Smooth muscle cell (in vitro differentiated cells): ENCODE data around the gene ZNF3. TPM values are rescaled to one million over a fixed set of nuclear protein-coding genes. Genes with fewer than 3 reads are reported as not detected.

Experiments used
- DNase-seq: peaks from one replicate; lab custom pipeline; 2025; ENCODE audit not compliant: unreplicated experiment; lab: John Stamatoyannopoulos, UW
- H2AFZ ChIP-seq: fragments of 200-600 bp; sonication (generic); 2 replicates; pipeline ENCODE4 v1.6.0; 2016; ENCODE audit warnings: antibody characterized with exemption, low read depth, mild to moderate bottlenecking
- H3F3A ChIP-seq: fragments of 200-600 bp; sonication (generic); 2 replicates; pipeline ENCODE4 v1.6.0; 2017; ENCODE audit warnings: antibody characterized with exemption, low read depth
- H3K27ac ChIP-seq: fragments of 200-600 bp; sonication (generic); 2 replicates; pipeline ENCODE4 v1.5.1; 2016; ENCODE audit warnings: low read depth, mild to moderate bottlenecking
- H3K27me3 ChIP-seq: fragments of 200-600 bp; sonication (generic); 2 replicates; pipeline ENCODE4 v1.6.1; 2016; ENCODE audit warnings: low read depth, mild to moderate bottlenecking
- H3K36me3 ChIP-seq: fragments of 200-600 bp; sonication (generic); 2 replicates; pipeline ENCODE4 v1.5.1; 2016; ENCODE audit warnings: low read depth
- H3K4me1 ChIP-seq: fragments of 200-600 bp; sonication (generic); 2 replicates; pipeline ENCODE4 v1.5.1; 2016; ENCODE audit warnings: low read depth
- H3K4me2 ChIP-seq: fragments of 200-600 bp; sonication (generic); 2 replicates; pipeline ENCODE4 v1.6.0; 2016; ENCODE audit warnings: mild to moderate bottlenecking
- H3K4me3 ChIP-seq: fragments of 200-600 bp; sonication (generic); 2 replicates; pipeline ENCODE4 v1.5.1; 2016; ENCODE audit warnings: mild to moderate bottlenecking
- H3K79me2 ChIP-seq: fragments of 200-600 bp; sonication (generic); 2 replicates; pipeline ENCODE4 v1.6.0; 2016; ENCODE audit warnings: low read depth, mild to moderate bottlenecking
- H3K9ac ChIP-seq: fragments of 200-600 bp; sonication (generic); 2 replicates; pipeline ENCODE4 v1.6.0; 2016; ENCODE audit warnings: low read depth
- H3K9me3 ChIP-seq: fragments of 200-600 bp; sonication (generic); replicated peaks from 2 replicates; pipeline ENCODE4 v1.5.1; 2016; ENCODE audit warnings: low read depth
- H4K20me1 ChIP-seq: fragments of 200-600 bp; sonication (generic); 2 replicates; pipeline ENCODE4 v1.6.0; 2016; ENCODE audit warnings: low read depth
- CTCF ChIP-seq: fragments of 200-600 bp; sonication (generic); IDR thresholded peaks from 2 replicates; pipeline ENCODE4 v1.5.1; 2017; ENCODE audit warnings: borderline replicate concordance, mild to moderate bottlenecking, antibody characterized with exemption; ENCODE audit not compliant: insufficient read depth, poor library complexity, severe bottlenecking
- WGBS: methylation state at CpG from one replicate; pipeline ENCODE4 v1.1.7; 2016; ENCODE audit warnings: low lambda C conversion rate; 5-methylcytosine and 5-hydroxymethylcytosine counted together
- polyA plus RNA-seq: library from polyadenylated mRNA; unstranded; fragments of >200 nt; fragmentation: Nextera tagmentation; extraction: Ambion mirVana; gene quantifications from 2 replicates; pipeline ENCODE4 v1.2.1, GENCODE V29; 2016
- total RNA-seq: library from RNA; depleted of rRNA; stranded (reverse); fragments of >200 nt; gene quantifications from 2 replicates; pipeline ENCODE4 v1.2.3, GENCODE V29; 2014

Gene ZNF3
- total and polyA plus RNA-seq, 2 experiments from 2014 or later, result 21.6 to 22.0 TPM

- Histone ChIP-seq H3K36me3 (peaks cover 45% of the 10 kb centered on the region), H3K27ac (no peak overlapping the region), H3K4me1 (peaks cover 12% of the 10 kb centered on the region), H3K9me3 (peaks cover 9% of the 10 kb centered on the region), H2AFZ (no peak overlapping the region), H3K27me3 (no peaks in the 10 kb centered on the region), H3K4me2 (no peak overlapping the region), H3K9ac (no peak overlapping the region), H3K4me3 (no peak overlapping the region), H4K20me1 (peaks cover 28% of the 10 kb centered on the region), H3F3A (no peaks in the 10 kb centered on the region), H3K79me2 (peaks cover 72% of the 10 kb centered on the region)
- 98% methylated on average over 4 of the region's 4 CpGs for WGBS
- no peak for TF ChIP-seq CTCF
- DNase-seq, result no peak
Observed at GRCh38 chr7:100077205-100077604, 4.3 kb downstream of the ZNF3 start.

GRCh38 chr7:100075418-100075817, 6.1 kb downstream of the ZNF3 start:
- H3K27ac ChIP-seq, result no peak overlapping the region
- DNase-seq, result no peak
- peaks cover 27% of the 10 kb centered on the region for H4K20me1 ChIP-seq
- H3K4me1 ChIP-seq, result peaks cover 10% of the 10 kb centered on the region
- peaks cover 26% of the 10 kb centered on the region for H3K9me3 ChIP-seq
- no peaks in the 10 kb centered on the region for H3K27me3 ChIP-seq
- no peaks in the 10 kb centered on the region for H3F3A ChIP-seq
- no peak overlapping the region for H3K4me3 ChIP-seq
- peaks cover 61% of the 10 kb centered on the region for H3K79me2 ChIP-seq
- H3K4me2 ChIP-seq, result no peak overlapping the region
- no peak for TF ChIP-seq CTCF
- peaks cover 63% of the 10 kb centered on the region for H3K36me3 ChIP-seq
- no peak overlapping the region for H3K9ac ChIP-seq
- no peak overlapping the region for H2AFZ ChIP-seq
- 98% methylated on average over 6 of the region's 6 CpGs for WGBS

- no peak overlapping the region for H3K27ac ChIP-seq
- peaks cover 69% of the 10 kb centered on the region for H3K36me3 ChIP-seq
- WGBS, result 95% methylated on average over 7 of the region's 7 CpGs
- H3K79me2 ChIP-seq, result peaks cover 55% of the 10 kb centered on the region
- no peak overlapping the region for H3K4me3 ChIP-seq
- no peak overlapping the region for H2AFZ ChIP-seq
- H3F3A ChIP-seq, result peaks cover 2% of the 10 kb centered on the region
- no peak for DNase-seq
- peaks cover 4% of the 10 kb centered on the region for H3K4me1 ChIP-seq
- no peak overlapping the region for H3K9ac ChIP-seq
- H4K20me1 ChIP-seq, result peaks cover 21% of the 10 kb centered on the region
- no peaks in the 10 kb centered on the region for H3K27me3 ChIP-seq
- H3K9me3 ChIP-seq, result peaks cover 32% of the 10 kb centered on the region
- H3K4me2 ChIP-seq, result no peak overlapping the region
- TF ChIP-seq CTCF, result no peak
Observed at GRCh38 chr7:100074841-100075240, 6.7 kb downstream of the ZNF3 start.

GRCh38 chr7:100072462-100072861, 9.1 kb downstream of the ZNF3 start:
- no peak overlapping the region for H3K4me3 ChIP-seq
- peaks cover 7% of the 10 kb centered on the region for H4K20me1 ChIP-seq
- peaks cover 31% of the 10 kb centered on the region for H3K79me2 ChIP-seq
- no peak for TF ChIP-seq CTCF
- no peak for DNase-seq
- H3F3A ChIP-seq, result peaks cover 11% of the 10 kb centered on the region
- H3K27me3 ChIP-seq, result no peaks in the 10 kb centered on the region
- no peak overlapping the region for H3K9ac ChIP-seq
- H2AFZ ChIP-seq, result no peak overlapping the region
- H3K9me3 ChIP-seq, result peaks cover 35% of the 10 kb centered on the region
- no peak overlapping the region for H3K27ac ChIP-seq
- no peaks in the 10 kb centered on the region for H3K4me1 ChIP-seq
- H3K36me3 ChIP-seq, result peaks cover 73% of the 10 kb centered on the region
- H3K4me2 ChIP-seq, result no peak overlapping the region
- 98% methylated on average over 10 of the region's 10 CpGs for WGBS
